Measurements from ENCODE around the gene CDT1.

CDT1 gene

GRCh38 chr16:88780142-88781062 lies 23.2 kb upstream of the CDT1 start:
- no peak for TF ChIP-seq EZH2phosphoT487 (conservative IDR thresholded peaks at IDR 0.05; ENCODE audit: low read length)
- no peak for TF ChIP-seq CTCF (IDR thresholded peaks at IDR 0.05; ENCODE audit: insufficient read depth, low read length, poor library complexity, severe bottlenecking)
- H3K36me3 ChIP-seq (ENCODE audit: low read length), result no peaks in the 10 kb centered on the region
- H3K27ac ChIP-seq (ENCODE audit: low read depth, low read length), result no peak overlapping the region

GRCh38 chr16:88781140-88782077 lies 22.2 kb upstream of the CDT1 start:
- H2AFZ ChIP-seq (ENCODE audit: low read depth, low read length, severe bottlenecking), result no peak overlapping the region

More at GRCh38 chr16:88780142-88781062, 23.2 kb upstream of the CDT1 start:
- no peak overlapping the region for H2AFZ ChIP-seq (ENCODE audit: low read depth, low read length, severe bottlenecking)
- H4K20me1 ChIP-seq (ENCODE audit: low read depth, low read length), result no peaks in the 10 kb centered on the region
- H3K9me3 ChIP-seq (ENCODE audit: insufficient read depth, low read length), result no peaks in the 10 kb centered on the region
- no peak overlapping the region for H3K4me3 ChIP-seq (ENCODE audit: insufficient read depth, low read length, poor library complexity, severe bottlenecking)
- H3K9ac ChIP-seq (ENCODE audit: low read length), result no peak overlapping the region
- H3K4me2 ChIP-seq (ENCODE audit: low read depth, low read length, poor library complexity, severe bottlenecking), result no peak overlapping the region
- no peaks in the 10 kb centered on the region for H3K79me2 ChIP-seq (ENCODE audit: insufficient read depth, low read length)
- H3K27me3 ChIP-seq (ENCODE audit: low read length), result no peaks in the 10 kb centered on the region
- H3F3A ChIP-seq (ENCODE audit: insufficient read depth), result no peaks in the 10 kb centered on the region
- no peaks in the 10 kb centered on the region for H3K9me2 ChIP-seq (replicated peaks; ENCODE audit: insufficient read depth, low read length)

More at GRCh38 chr16:88781140-88782077, 22.2 kb upstream of the CDT1 start:
- no peaks in the 10 kb centered on the region for H3K36me3 ChIP-seq (ENCODE audit: low read length)
- no peak overlapping the region for H3K4me2 ChIP-seq (ENCODE audit: low read depth, low read length, poor library complexity, severe bottlenecking)
- TF ChIP-seq CTCF (IDR thresholded peaks at IDR 0.05; ENCODE audit: insufficient read depth, low read length, poor library complexity, severe bottlenecking), result no peak
- TF ChIP-seq EZH2phosphoT487 (conservative IDR thresholded peaks at IDR 0.05; ENCODE audit: low read length), result no peak
- H3K4me3 ChIP-seq (ENCODE audit: insufficient read depth, low read length, poor library complexity, severe bottlenecking), result no peak overlapping the region
- no peaks in the 10 kb centered on the region for H3F3A ChIP-seq (ENCODE audit: insufficient read depth)
- H3K9ac ChIP-seq (ENCODE audit: low read length), result no peak overlapping the region
- no peaks in the 10 kb centered on the region for H3K79me2 ChIP-seq (ENCODE audit: insufficient read depth, low read length)
- no peaks in the 10 kb centered on the region for H4K20me1 ChIP-seq (ENCODE audit: low read depth, low read length)
- H3K27me3 ChIP-seq (ENCODE audit: low read length), result no peaks in the 10 kb centered on the region
- no peak overlapping the region for H3K27ac ChIP-seq (ENCODE audit: low read depth, low read length)
- no peaks in the 10 kb centered on the region for H3K9me2 ChIP-seq (replicated peaks; ENCODE audit: insufficient read depth, low read length)
- no peaks in the 10 kb centered on the region for H3K9me3 ChIP-seq (ENCODE audit: insufficient read depth, low read length)
